ENCODE data around the gene CARS1.

- TF ChIP-seq POLR2A (IDR thresholded peaks at IDR 0.05) (no peak), CTCF (IDR thresholded peaks at IDR 0.05) (no peak), EP300 (IDR thresholded peaks at IDR 0.05) (no peak)
Observed at GRCh38 chr11:3077846-3078440, 20.7 kb upstream of the CARS1 start.

Measured in tibial nerve (tissue), 4 donors.